GM21717 (cell line): Measurements from ENCODE around the gene LGALS4.
"Not testable (repeated sequence)": the region's sequence is repeated elsewhere in the genome, so short reads cannot be mapped to it uniquely, and the experiment has no call there.

ENCODE experiments used
- ATAC-seq: cut with Tn5 transposase; IDR thresholded peaks from one replicate; pipeline ENCODE4 v1.9.1; 2021; ENCODE audit warnings: mild to moderate bottlenecking, moderate library complexity; ENCODE audit not compliant: unreplicated experiment

Gene LGALS4

GRCh38 chr19:38812841-38813320 lies at the start of gene LGALS4:
Gene LGALS4, minus strand, starts transcription at chr19:38812945. Its CDS starts 59 bp downstream, at chr19:38812886.
- ATAC-seq, result no peak

- ATAC-seq, result no peak
Measured at GRCh38 chr19:38861368-38861767, 48.6 kb upstream of the LGALS4 start.

GRCh38 chr19:38859631-38860204 lies 47.0 kb upstream of the LGALS4 start:
- ATAC-seq, result not testable (repeated sequence)

GRCh38 chr19:38856813-38857212 lies 44.1 kb upstream of the LGALS4 start:
- ATAC-seq, result no peak

GRCh38 chr19:38855751-38856150 lies 43.0 kb upstream of the LGALS4 start:
- not testable (repeated sequence) for ATAC-seq

- not testable (repeated sequence) for ATAC-seq
Measured at GRCh38 chr19:38854961-38855360, 42.2 kb upstream of the LGALS4 start.

GRCh38 chr19:38853214-38853613 lies 40.5 kb upstream of the LGALS4 start:
- no peak for ATAC-seq

GRCh38 chr19:38852231-38853044 lies 39.7 kb upstream of the LGALS4 start:
- no peak for ATAC-seq

GRCh38 chr19:38851622-38852230 lies 39.0 kb upstream of the LGALS4 start:
- ATAC-seq, result peak; percentile 20

- ATAC-seq, result no peak
Measured at GRCh38 chr19:38850976-38851621, 38.4 kb upstream of the LGALS4 start.

GRCh38 chr19:38850436-38850975 lies 37.8 kb upstream of the LGALS4 start:
- ATAC-seq, result peak; percentile 63

GRCh38 chr19:38849860-38850435 lies 37.2 kb upstream of the LGALS4 start, which contains the start of gene HNRNPL:
Gene HNRNPL, minus strand, starts transcription at chr19:38849986. Its CDS starts 20 bp downstream, at chr19:38849966.
- peak; percentile 38 for ATAC-seq

GRCh38 chr19:38849147-38849859 lies 36.6 kb upstream of the LGALS4 start:
- peak; percentile 13 for ATAC-seq

GRCh38 chr19:38848299-38849146 lies 35.8 kb upstream of the LGALS4 start:
- no peak for ATAC-seq

GRCh38 chr19:38846097-38846496 lies 33.4 kb upstream of the LGALS4 start:
- ATAC-seq, result no peak

GRCh38 chr19:38845374-38846024 lies 32.8 kb upstream of the LGALS4 start:
- no peak for ATAC-seq

- no peak for ATAC-seq
Measured at GRCh38 chr19:38844093-38844686, 31.4 kb upstream of the LGALS4 start.

GRCh38 chr19:38843175-38843758 lies 30.5 kb upstream of the LGALS4 start:
- ATAC-seq, result no peak
